ENCODE data around the gene PNPLA7. TPM values are rescaled to one million over a fixed set of nuclear protein-coding genes. Genes with fewer than 3 reads are reported as not detected.

PNPLA7 gene
- total RNA-seq, 1 donor from 2014 or later = 3.6 TPM

GRCh38 chr9:137463931-137464290, 86.3 kb downstream of the PNPLA7 start:
- no peak for DNase-seq (ENCODE audit: low spot score)
- Mint-ChIP-seq H3K4me1 (ENCODE audit: low read depth) (no peaks in the 10 kb centered on the region), H3K36me3 (ENCODE audit: low read depth) (no peaks in the 10 kb centered on the region), H3K27ac (ENCODE audit: unreplicated experiment) (no peak overlapping the region), H3K9me3 (ENCODE audit: low read depth) (no peaks in the 10 kb centered on the region), H3K27me3 (ENCODE audit: low read depth) (no peaks in the 10 kb centered on the region), H3K4me3 (ENCODE audit: unreplicated experiment) (no peak overlapping the region)
- no peak for TF ChIP-seq CTCF (IDR thresholded peaks at IDR 0.05)

GRCh38 chr9:137462986-137463930, 86.9 kb downstream of the PNPLA7 start:
- no peak for DNase-seq (ENCODE audit: low spot score)
- H3K27ac Mint-ChIP-seq (ENCODE audit: unreplicated experiment) = no peak overlapping the region
- no peaks in the 10 kb centered on the region for H3K36me3 Mint-ChIP-seq (ENCODE audit: low read depth)
- no peak for TF ChIP-seq CTCF (IDR thresholded peaks at IDR 0.05)
- no peaks in the 10 kb centered on the region for H3K9me3 Mint-ChIP-seq (ENCODE audit: low read depth)
- no peak overlapping the region for H3K4me3 Mint-ChIP-seq (ENCODE audit: unreplicated experiment)
- no peaks in the 10 kb centered on the region for H3K4me1 Mint-ChIP-seq (ENCODE audit: low read depth)
- no peaks in the 10 kb centered on the region for H3K27me3 Mint-ChIP-seq (ENCODE audit: low read depth)

GRCh38 chr9:137462396-137462985, 87.7 kb downstream of the PNPLA7 start:
- no peak for TF ChIP-seq CTCF (IDR thresholded peaks at IDR 0.05)
- Mint-ChIP-seq H3K4me1 (ENCODE audit: low read depth) (peaks cover 5% of the 10 kb centered on the region), H3K4me3 (ENCODE audit: unreplicated experiment) (no peak overlapping the region), H3K27me3 (ENCODE audit: low read depth) (no peaks in the 10 kb centered on the region), H3K9me3 (ENCODE audit: low read depth) (no peaks in the 10 kb centered on the region), H3K36me3 (ENCODE audit: low read depth) (no peaks in the 10 kb centered on the region), H3K27ac (ENCODE audit: unreplicated experiment) (no peak overlapping the region)
- no peak for DNase-seq (ENCODE audit: low spot score)

GRCh38 chr9:137461663-137462395, 88.4 kb downstream of the PNPLA7 start:
- no peak overlapping the region for H3K27ac Mint-ChIP-seq (ENCODE audit: unreplicated experiment)
- peaks cover 11% of the 10 kb centered on the region for H3K4me1 Mint-ChIP-seq (ENCODE audit: low read depth)
- peak; percentile 32 for TF ChIP-seq CTCF (IDR thresholded peaks at IDR 0.05)
- DNase-seq (ENCODE audit: low spot score) = no peak
- no peak overlapping the region for H3K4me3 Mint-ChIP-seq (ENCODE audit: unreplicated experiment)
- H3K27me3 Mint-ChIP-seq (ENCODE audit: low read depth) = no peaks in the 10 kb centered on the region
- peaks cover under 1% of the 10 kb centered on the region for H3K36me3 Mint-ChIP-seq (ENCODE audit: low read depth)
- no peaks in the 10 kb centered on the region for H3K9me3 Mint-ChIP-seq (ENCODE audit: low read depth)

GRCh38 chr9:137461316-137461662, 88.9 kb downstream of the PNPLA7 start:
- Mint-ChIP-seq H3K4me1 (ENCODE audit: low read depth) (peaks cover 17% of the 10 kb centered on the region), H3K9me3 (ENCODE audit: low read depth) (no peaks in the 10 kb centered on the region), H3K27me3 (ENCODE audit: low read depth) (no peaks in the 10 kb centered on the region), H3K4me3 (ENCODE audit: unreplicated experiment) (no peak overlapping the region), H3K36me3 (ENCODE audit: low read depth) (peaks cover 1% of the 10 kb centered on the region), H3K27ac (ENCODE audit: unreplicated experiment) (no peak overlapping the region)
- DNase-seq (ENCODE audit: low spot score) = no peak
- TF ChIP-seq CTCF (IDR thresholded peaks at IDR 0.05) = no peak
